Tibial nerve (tissue), 4 donors: ENCODE results near the gene PSME3IP1. TPM values are rescaled to one million over a fixed set of nuclear protein-coding genes. Genes with fewer than 3 reads are reported as not detected.

Experiments
- DNase-seq, 2 donors: peaks; one replicate each; pipeline ENCODE4 v3.0.0-alpha.2; 2019; ENCODE audit warnings: low spot score in 2 of 2
- H3K27ac ChIP-seq, 4 donors: fragments of 200-600 bp; sonication (generic) in 3 of 4; one replicate each; pipeline ENCODE4 v1.5.1; 2017 to 2019; ENCODE audit warnings: mild to moderate bottlenecking in 1 of 4
- H3K27me3 ChIP-seq, 2 donors: fragments of 200-600 bp; sonication (generic) in 1 of 2; one replicate each; pipeline versions ENCODE4 v1.5.1 to v1.6.0; 2017 to 2019
- H3K36me3 ChIP-seq, 3 donors: fragments of 200-600 bp; sonication (generic); one replicate each; pipeline ENCODE4 v1.5.1; 2018 to 2019
- H3K4me1 ChIP-seq, 4 donors: fragments of 200-600 bp; sonication (generic) in 3 of 4; one replicate each; pipeline ENCODE4 v1.5.1; 2017 to 2019
- H3K4me3 ChIP-seq, 4 donors: fragments of 200-600 bp; sonication (generic) in 3 of 4; one replicate each; pipeline ENCODE4 v1.5.1; 2017 to 2019; ENCODE audit warnings: mild to moderate bottlenecking in 1 of 4, moderate library complexity in 1 of 4
- H3K9me3 ChIP-seq, 4 donors: fragments of 200-600 bp; sonication (generic) in 3 of 4; one replicate each; pipeline ENCODE4 v1.5.1; 2017 to 2019
- CTCF ChIP-seq, 5 experiments: fragments of 200-600 bp in 3 of 5; fragments of 450-650 bp in 2 of 5; sonication (generic) in 3 of 5; IDR thresholded peaks; one replicate each; pipeline ENCODE4 v1.5.1; 2016 to 2019; ENCODE audit warnings: antibody characterized with exemption in 5 of 5, mild to moderate bottlenecking in 3 of 5, moderate library complexity in 2 of 5
- EP300 ChIP-seq, 2 donors: sonication (generic); formaldehyde crosslinking; IDR thresholded peaks; one replicate each; pipeline ENCODE4 v1.6.1; 2017; ENCODE audit warnings: antibody characterized with exemption in 2 of 2, mild to moderate bottlenecking in 1 of 2
- POLR2A ChIP-seq, 2 donors: fragments of 450-650 bp; IDR thresholded peaks; one replicate each; pipeline ENCODE4 v1.6.1; 2017; ENCODE audit warnings: antibody characterized with exemption in 2 of 2, mild to moderate bottlenecking in 2 of 2, moderate library complexity in 2 of 2
- WGBS, 2 donors: methylation state at CpG; one replicate each; pipeline ENCODE4 v1.1.5; 2018; 5-methylcytosine and 5-hydroxymethylcytosine counted together
- total RNA-seq, 4 donors: library from RNA; depleted of rRNA; stranded (reverse); fragments of >200 nt; gene quantifications; one replicate each; pipeline ENCODE4 v1.1.0, GENCODE V29; 2016

The PSME3IP1 gene
- total RNA-seq, 4 donors from 2014 or later: 58.4 to 100 (median 69.7) TPM

- DNase-seq: no peak
- no peaks in the 10 kb centered on the region for H3K36me3 ChIP-seq
- peaks cover 0 to 48% (median 13%) of the 10 kb centered on the region in 4 donors for H3K4me1 ChIP-seq
- TF ChIP-seq CTCF (IDR thresholded peaks at IDR 0.05) (no peak), POLR2A (IDR thresholded peaks at IDR 0.05) (no peak), EP300 (IDR thresholded peaks at IDR 0.05) (no peak)
- no peak overlapping the region for H3K4me3 ChIP-seq
- H3K27me3 ChIP-seq: no peaks in the 10 kb centered on the region
- no peaks in the 10 kb centered on the region for H3K9me3 ChIP-seq
- no peak overlapping the region for H3K27ac ChIP-seq
- WGBS, 2 donors: 54 to 66% methylated on average over 4 of the region's 4 CpGs
These were observed 10.4 kb upstream of the PSME3IP1 start for GRCh38 chr16:57196286-57196685.

- no peak for DNase-seq
- Histone ChIP-seq H3K4me1 (peaks cover 0 to 65% (median 23%) of the 10 kb centered on the region in 4 donors), H3K9me3 (no peaks in the 10 kb centered on the region), H3K36me3 (no peaks in the 10 kb centered on the region), H3K27me3 (no peaks in the 10 kb centered on the region), H3K4me3 (no peak overlapping the region), H3K27ac (peak overlapping the region in 1 of 4 donors; percentile 53)
- TF ChIP-seq EP300 (IDR thresholded peaks at IDR 0.05) (no peak), POLR2A (IDR thresholded peaks at IDR 0.05) (no peak), CTCF (IDR thresholded peaks at IDR 0.05) (no peak)
These were observed 8.7 kb upstream of the PSME3IP1 start for GRCh38 chr16:57194512-57194911.

GRCh38 chr16:57192720-57193486, 7.1 kb upstream of the PSME3IP1 start:
- 73% methylated on average over 7 of the region's 7 CpGs for WGBS, 2 donors

GRCh38 chr16:57192146-57192545, 6.3 kb upstream of the PSME3IP1 start:
- H3K9me3 ChIP-seq: no peaks in the 10 kb centered on the region
- no peaks in the 10 kb centered on the region for H3K27me3 ChIP-seq
- no peak overlapping the region for H3K4me3 ChIP-seq
- H3K4me1 ChIP-seq: peaks cover 0 to 88% (median 30%) of the 10 kb centered on the region in 4 donors
- no peaks in the 10 kb centered on the region for H3K36me3 ChIP-seq
- no peak for TF ChIP-seq CTCF (IDR thresholded peaks at IDR 0.05)
- TF ChIP-seq POLR2A (IDR thresholded peaks at IDR 0.05): no peak
- no peak for TF ChIP-seq EP300 (IDR thresholded peaks at IDR 0.05)
- H3K27ac ChIP-seq: no peak overlapping the region
- no peak for DNase-seq
- WGBS, 2 donors: 71 to 73% methylated on average over 3 of the region's 3 CpGs

More at GRCh38 chr16:57192720-57193486, 7.1 kb upstream of the PSME3IP1 start:
- H3K27me3 ChIP-seq: no peaks in the 10 kb centered on the region
- peak overlapping the region in 1 of 4 donors; percentile 21 for H3K27ac ChIP-seq
- H3K9me3 ChIP-seq: no peaks in the 10 kb centered on the region
- TF ChIP-seq POLR2A (IDR thresholded peaks at IDR 0.05): no peak
- TF ChIP-seq EP300 (IDR thresholded peaks at IDR 0.05): no peak
- TF ChIP-seq CTCF (IDR thresholded peaks at IDR 0.05): no peak
- no peak for DNase-seq
- H3K4me3 ChIP-seq: no peak overlapping the region
- H3K36me3 ChIP-seq: no peaks in the 10 kb centered on the region
- peaks cover 0 to 80% (median 23%) of the 10 kb centered on the region in 4 donors for H3K4me1 ChIP-seq

GRCh38 chr16:57191056-57191571, 5.3 kb upstream of the PSME3IP1 start:
- Histone ChIP-seq H3K9me3 (no peaks in the 10 kb centered on the region), H3K36me3 (no peaks in the 10 kb centered on the region), H3K4me1 (peaks cover 0 to 82% (median 30%) of the 10 kb centered on the region in 4 donors), H3K27me3 (no peaks in the 10 kb centered on the region), H3K27ac (peak overlapping the region in 2 of 4 donors; percentile 29 to 41), H3K4me3 (no peak overlapping the region)
- WGBS, 2 donors: 57 to 66% methylated on average over 3 of the region's 3 CpGs
- TF ChIP-seq CTCF (IDR thresholded peaks at IDR 0.05): no peak
- no peak for TF ChIP-seq POLR2A (IDR thresholded peaks at IDR 0.05)
- no peak for TF ChIP-seq EP300 (IDR thresholded peaks at IDR 0.05)
- no peak for DNase-seq
